ENCODE results near the gene KCNMB1. TPM values are rescaled to one million over a fixed set of nuclear protein-coding genes. Genes with fewer than 3 reads are reported as not detected.
A peak's percentile ranks its signal among the peaks of the same experiment; 100 is the strongest.

KCNMB1 gene
- total RNA-seq, 2 donors from 2014 or later, result 0.09 TPM; not detected in 1

GRCh38 chr5:170410401-170410800, 21.2 kb upstream of the KCNMB1 start:
- no peak overlapping the region for H3K27ac ChIP-seq (ENCODE audit: low read depth, low read length)
- H3K4me3 ChIP-seq (ENCODE audit: low read length), result no peak overlapping the region
- no peak overlapping the region for H3K9ac ChIP-seq (ENCODE audit: extremely low read depth, low read length, poor library complexity, severe bottlenecking)
- no peaks in the 10 kb centered on the region for H3K9me3 Mint-ChIP-seq
- H3K36me3 Mint-ChIP-seq (ENCODE audit: low read depth), result no peaks in the 10 kb centered on the region
- H3K27me3 ChIP-seq (ENCODE audit: control insufficient read depth, insufficient read depth, low read length, poor library complexity, severe bottlenecking), result no peaks in the 10 kb centered on the region
- no peak for DNase-seq
- no peaks in the 10 kb centered on the region for H3K9me3 ChIP-seq (ENCODE audit: control insufficient read depth, low read length)
- no peak overlapping the region for H3K4me3 Mint-ChIP-seq
- peaks cover 4% of the 10 kb centered on the region for H3K27me3 Mint-ChIP-seq (ENCODE audit: insufficient read depth)
- H3K4me1 Mint-ChIP-seq, result peaks cover 23% of the 10 kb centered on the region
- TF ChIP-seq, protein P1, sequence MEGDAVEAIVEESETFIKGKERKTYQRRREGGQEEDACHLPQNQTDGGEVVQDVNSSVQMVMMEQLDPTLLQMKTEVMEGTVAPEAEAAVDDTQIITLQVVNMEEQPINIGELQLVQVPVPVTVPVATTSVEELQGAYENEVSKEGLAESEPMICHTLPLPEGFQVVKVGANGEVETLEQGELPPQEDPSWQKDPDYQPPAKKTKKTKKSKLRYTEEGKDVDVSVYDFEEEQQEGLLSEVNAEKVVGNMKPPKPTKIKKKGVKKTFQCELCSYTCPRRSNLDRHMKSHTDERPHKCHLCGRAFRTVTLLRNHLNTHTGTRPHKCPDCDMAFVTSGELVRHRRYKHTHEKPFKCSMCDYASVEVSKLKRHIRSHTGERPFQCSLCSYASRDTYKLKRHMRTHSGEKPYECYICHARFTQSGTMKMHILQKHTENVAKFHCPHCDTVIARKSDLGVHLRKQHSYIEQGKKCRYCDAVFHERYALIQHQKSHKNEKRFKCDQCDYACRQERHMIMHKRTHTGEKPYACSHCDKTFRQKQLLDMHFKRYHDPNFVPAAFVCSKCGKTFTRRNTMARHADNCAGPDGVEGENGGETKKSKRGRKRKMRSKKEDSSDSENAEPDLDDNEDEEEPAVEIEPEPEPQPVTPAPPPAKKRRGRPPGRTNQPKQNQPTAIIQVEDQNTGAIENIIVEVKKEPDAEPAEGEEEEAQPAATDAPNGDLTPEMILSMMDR (conservative IDR thresholded peaks at IDR 0.05), result no peak
- peaks cover 8% of the 10 kb centered on the region for H3K4me1 ChIP-seq (ENCODE audit: control insufficient read depth, insufficient read depth, low read length)
- 97 to 100% methylated on average over 1 to 2 of the region's 2 CpGs for WGBS, 2 experiments (ENCODE audit: insufficient coverage in 1 of 2, insufficient read length in 1 of 2)
- H3K27ac Mint-ChIP-seq, result no peak overlapping the region
- H3K36me3 ChIP-seq (ENCODE audit: control insufficient read depth, insufficient read depth, low read length), result no peaks in the 10 kb centered on the region

GRCh38 chr5:170408877-170409660, 19.9 kb upstream of the KCNMB1 start:
- Histone ChIP-seq H3K36me3 (ENCODE audit: control insufficient read depth, insufficient read depth, low read length) (no peaks in the 10 kb centered on the region), H3K4me1 (ENCODE audit: control insufficient read depth, insufficient read depth, low read length) (peaks cover 8% of the 10 kb centered on the region), H3K4me3 (ENCODE audit: low read length) (no peak overlapping the region), H3K27me3 (ENCODE audit: control insufficient read depth, insufficient read depth, low read length, poor library complexity, severe bottlenecking) (no peaks in the 10 kb centered on the region), H3K9ac (ENCODE audit: extremely low read depth, low read length, poor library complexity, severe bottlenecking) (no peak overlapping the region), H3K9me3 (ENCODE audit: control insufficient read depth, low read length) (no peaks in the 10 kb centered on the region), H3K27ac (ENCODE audit: low read depth, low read length) (no peak overlapping the region)
- Mint-ChIP-seq H3K4me1 (peaks cover 23% of the 10 kb centered on the region), H3K4me3 (no peak overlapping the region), H3K27ac (peak overlapping the region; percentile 47), H3K36me3 (ENCODE audit: low read depth) (no peaks in the 10 kb centered on the region), H3K9me3 (no peaks in the 10 kb centered on the region), H3K27me3 (ENCODE audit: insufficient read depth) (peaks cover 4% of the 10 kb centered on the region)
- DNase-seq, result no peak
- TF ChIP-seq, protein P1 (conservative IDR thresholded peaks at IDR 0.05), result no peak
- 93 to 98% methylated on average over 6 to 7 of the region's 7 CpGs for WGBS, 2 experiments (ENCODE audit: insufficient coverage in 1 of 2, insufficient read length in 1 of 2)

DNA sequence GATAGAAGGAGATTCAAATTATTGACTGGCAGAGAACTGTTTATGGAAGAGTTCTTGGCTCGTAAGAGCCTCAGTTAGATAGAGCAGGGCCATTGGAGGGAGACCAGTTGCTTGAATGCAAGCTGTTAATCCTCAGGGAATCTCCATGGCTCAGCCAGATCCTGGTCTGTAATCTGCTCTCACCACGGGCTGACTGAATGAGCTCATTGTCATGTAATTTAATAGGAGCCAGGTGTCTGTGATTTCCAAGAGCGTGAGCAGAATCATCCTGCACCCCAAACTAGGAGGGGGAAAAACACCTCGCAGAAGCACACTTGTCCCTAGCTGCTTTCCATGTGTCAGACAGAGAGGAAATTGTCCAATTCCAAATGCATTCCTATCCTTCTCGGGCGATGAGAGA, 19.1 kb upstream of the KCNMB1 start:
- Mint-ChIP-seq H3K9me3 (no peaks in the 10 kb centered on the region), H3K4me1 (peaks cover 25% of the 10 kb centered on the region), H3K36me3 (ENCODE audit: low read depth) (no peaks in the 10 kb centered on the region), H3K27me3 (ENCODE audit: insufficient read depth) (peaks cover 4% of the 10 kb centered on the region), H3K4me3 (no peak overlapping the region), H3K27ac (peak overlapping the region; percentile 47)
- Histone ChIP-seq H3K27ac (ENCODE audit: low read depth, low read length) (no peak overlapping the region), H3K4me1 (ENCODE audit: control insufficient read depth, insufficient read depth, low read length) (peaks cover 8% of the 10 kb centered on the region), H3K27me3 (ENCODE audit: control insufficient read depth, insufficient read depth, low read length, poor library complexity, severe bottlenecking) (no peaks in the 10 kb centered on the region), H3K36me3 (ENCODE audit: control insufficient read depth, insufficient read depth, low read length) (no peaks in the 10 kb centered on the region), H3K4me3 (ENCODE audit: low read length) (no peak overlapping the region), H3K9ac (ENCODE audit: extremely low read depth, low read length, poor library complexity, severe bottlenecking) (no peak overlapping the region), H3K9me3 (ENCODE audit: control insufficient read depth, low read length) (no peaks in the 10 kb centered on the region)
- DNase-seq, result peak; percentile 83
- 26 to 34% methylated on average over 3 to 6 of the region's 6 CpGs for WGBS, 2 experiments (ENCODE audit: insufficient coverage in 1 of 2, insufficient read length in 1 of 2)
- TF ChIP-seq, protein P1 (conservative IDR thresholded peaks at IDR 0.05), result no peak
